IMR-90 (cell line): Measurements from ENCODE around the gene CCDC107. TPM values are rescaled to one million over a fixed set of nuclear protein-coding genes. Genes with fewer than 3 reads are reported as not detected.

ENCODE experiments used
- ATAC-seq: fragments of 200-7000 bp; cut with Tn5 transposase; 2 replicates; pipeline ENCODE4 v1.9.1; 2020; ENCODE audit warnings: low read depth, mild to moderate bottlenecking, moderate library complexity
- BruUV-seq: library from RNA; stranded (reverse); fragments of 400-500 nt; replicated peaks from 2 replicates; lab custom pipeline; 2021; lab: Mats Ljungman, UMichigan
- CTCF ChIA-PET: fragments of 300-600 bp; formaldehyde crosslinking; extraction: SDS; loops from one replicate; lab custom pipeline; 2021; ENCODE audit warnings: antibody characterized with exemption; lab: Yijun Ruan, JAX
- POLR2A ChIA-PET: fragments of 300-600 bp; sonication (Branson Sonifier 250); formaldehyde crosslinking; loops from one replicate; lab custom pipeline; 2022; ENCODE audit warnings: antibody characterized with exemption; ENCODE audit not compliant: unreplicated experiment; lab: Charles Lee
- DNase-seq: peaks from one replicate; pipeline ENCODE4 v3.0.0; 2013
- H2AFZ ChIP-seq: replicated peaks from 2 replicates; pipeline ENCODE3; 2013; ENCODE audit warnings: low read length, mild to moderate bottlenecking; ENCODE audit not compliant: poor library complexity
- H2AK5ac ChIP-seq: 2 replicates; pipeline ENCODE4 v1.6.1; 2013; ENCODE audit warnings: low read depth, low read length, inconsistent platforms
- H2AK9ac ChIP-seq: replicated peaks from 2 replicates; pipeline ENCODE3; 2013; ENCODE audit warnings: mild to moderate bottlenecking, low read depth, low read length, moderate library complexity; ENCODE audit not compliant: poor library complexity
- H2BK120ac ChIP-seq: 2 replicates; pipeline ENCODE4 v1.6.1; 2013; ENCODE audit warnings: low read depth, low read length, inconsistent platforms
- H2BK15ac ChIP-seq: 3 replicates; pipeline ENCODE4 v1.6.1; 2013; ENCODE audit warnings: low read depth, low read length, inconsistent platforms
- H2BK20ac ChIP-seq: 2 replicates; pipeline ENCODE4 v1.6.1; 2013; ENCODE audit warnings: low read depth, mild to moderate bottlenecking, inconsistent platforms, low read length, moderate library complexity
- H2BK5ac ChIP-seq: 2 replicates; pipeline ENCODE4 v1.6.1; 2013; ENCODE audit warnings: mild to moderate bottlenecking, low read depth, low read length, inconsistent platforms; ENCODE audit not compliant: poor library complexity, severe bottlenecking
- H3K14ac ChIP-seq: replicated peaks from 2 replicates; pipeline ENCODE4 v1.6.1; 2013; ENCODE audit warnings: low read depth, low read length, inconsistent platforms
- H3K18ac ChIP-seq: 2 replicates; pipeline ENCODE4 v1.6.1; 2013; ENCODE audit warnings: low read depth, low read length, control low read depth
- H3K23ac ChIP-seq: 2 replicates; pipeline ENCODE4 v1.6.1; 2013; ENCODE audit warnings: low read depth, low read length, inconsistent platforms
- H3K27ac ChIP-seq: 2 replicates; pipeline ENCODE4 v1.5.1; 2013; ENCODE audit warnings: mild to moderate bottlenecking, control low read depth, low read length; ENCODE audit not compliant: insufficient read depth
- H3K27me3 ChIP-seq: 2 replicates; pipeline ENCODE4 v1.6.1; 2013; ENCODE audit warnings: low read length; ENCODE audit not compliant: control insufficient read depth, insufficient read depth
- H3K36me3 ChIP-seq: 2 replicates; pipeline ENCODE4 v1.6.1; 2013; ENCODE audit warnings: low read length, mixed read lengths; ENCODE audit not compliant: control insufficient read depth, insufficient read depth
- H3K4ac ChIP-seq: 2 replicates; pipeline ENCODE4 v1.6.1; 2013; ENCODE audit warnings: low read depth, low read length, inconsistent platforms
- H3K4me1 ChIP-seq: 2 replicates; pipeline ENCODE4 v1.6.1; 2013; ENCODE audit warnings: low read length, mixed read lengths; ENCODE audit not compliant: control insufficient read depth, insufficient read depth
- H3K4me2 ChIP-seq: 2 replicates; pipeline ENCODE4 v1.6.1; 2013; ENCODE audit warnings: low read depth, mild to moderate bottlenecking, control low read depth, low read length, moderate library complexity
- H3K4me3 ChIP-seq: 2 replicates; pipeline ENCODE4 v1.5.1; 2013; ENCODE audit warnings: low read depth, mild to moderate bottlenecking, control low read depth, low read length, moderate library complexity; ENCODE audit not compliant: insufficient read depth
- H3K56ac ChIP-seq: 2 replicates; pipeline ENCODE4 v1.6.1; 2013; ENCODE audit warnings: low read length, inconsistent platforms; ENCODE audit not compliant: insufficient read depth; ENCODE audit errors: extremely low read depth
- H3K79me1 ChIP-seq, 2 experiments: 2 replicates each; pipeline ENCODE4 v1.6.1; 2013; ENCODE audit warnings: low read length in 2 of 2, inconsistent platforms in 1 of 2, low read depth in 1 of 2
- H3K9ac ChIP-seq: 2 replicates; pipeline ENCODE4 v1.6.1; 2013; ENCODE audit warnings: low read depth, low read length, control low read depth
- H3K9me1 ChIP-seq: 2 replicates; pipeline ENCODE4 v1.6.1; 2013; ENCODE audit warnings: low read length, inconsistent platforms; ENCODE audit not compliant: insufficient read depth
- H3K9me3 ChIP-seq: 2 replicates; pipeline ENCODE4 v1.6.1; 2013; ENCODE audit warnings: low read length; ENCODE audit not compliant: control insufficient read depth, insufficient read depth
- H4K20me1 ChIP-seq: 2 replicates; pipeline ENCODE4 v1.6.1; 2013; ENCODE audit warnings: low read length, inconsistent platforms; ENCODE audit not compliant: insufficient read depth
- H4K5ac ChIP-seq: 2 replicates; pipeline ENCODE4 v1.6.1; 2013; ENCODE audit warnings: mild to moderate bottlenecking, low read depth, low read length, control low read depth
- H4K8ac ChIP-seq, 2 experiments: 2 replicates each; pipeline ENCODE4 v1.6.1; 2013; ENCODE audit warnings: low read depth in 2 of 2, low read length in 2 of 2, control low read depth in 1 of 2, inconsistent platforms in 1 of 2
- H4K91ac ChIP-seq: 2 replicates; pipeline ENCODE4 v1.6.1; 2013; ENCODE audit warnings: low read depth, low read length, inconsistent platforms; ENCODE audit not compliant: insufficient read depth
- BHLHE40 ChIP-seq: fragments of 150-350 bp; IDR thresholded peaks from 2 replicates; pipeline ENCODE4 v1.6.1; 2016; ENCODE audit warnings: mild to moderate bottlenecking, low read depth, low read length
- CEBPB ChIP-seq: IDR thresholded peaks from 2 replicates; pipeline ENCODE4 v1.6.1; 2012; ENCODE audit warnings: low read depth, low read length, improper control_type of control experiment
- CHD1 ChIP-seq: IDR thresholded peaks from 2 replicates; pipeline ENCODE4 v1.6.1; 2012; ENCODE audit warnings: low read depth, low read length, improper control_type of control experiment
- CTCF ChIP-seq: conservative IDR thresholded peaks from 2 replicates; pipeline ENCODE4 v1.5.1; 2012; ENCODE audit warnings: mild to moderate bottlenecking, low read depth, low read length, improper control_type of control experiment
- FOS ChIP-seq: fragments of 150-350 bp; IDR thresholded peaks from 2 replicates; pipeline ENCODE4 v1.6.1; 2016; ENCODE audit warnings: low read depth, low read length
- MAFK ChIP-seq: IDR thresholded peaks from 2 replicates; pipeline ENCODE4 v1.6.1; 2012; ENCODE audit warnings: low read depth, low read length, improper control_type of control experiment
- MAZ ChIP-seq: IDR thresholded peaks from 2 replicates; pipeline ENCODE4 v1.6.1; 2012; ENCODE audit warnings: low read depth, mild to moderate bottlenecking, low read length, improper control_type of control experiment, moderate library complexity, borderline replicate concordance
- MXI1 ChIP-seq: IDR thresholded peaks from 2 replicates; pipeline ENCODE4 v1.6.1; 2012; ENCODE audit warnings: low read depth, mild to moderate bottlenecking, low read length, moderate library complexity, borderline replicate concordance
- NFE2L2 ChIP-seq: fragments of 150-350 bp; IDR thresholded peaks from 2 replicates; pipeline ENCODE4 v1.6.1; 2016; ENCODE audit warnings: low read depth, mild to moderate bottlenecking, low read length
- POLR2A ChIP-seq: IDR thresholded peaks from 2 replicates; pipeline ENCODE4 v1.6.1; 2012; ENCODE audit warnings: mild to moderate bottlenecking, low read depth, low read length
- RAD21 ChIP-seq: IDR thresholded peaks from 2 replicates; pipeline ENCODE4 v1.6.1; 2012; ENCODE audit warnings: low read length, improper control_type of control experiment
- RCOR1 ChIP-seq: IDR thresholded peaks from 2 replicates; pipeline ENCODE4 v1.6.1; 2012; ENCODE audit warnings: mild to moderate bottlenecking, low read length, improper control_type of control experiment; ENCODE audit not compliant: insufficient replicate concordance
- RFX5 ChIP-seq: IDR thresholded peaks from 2 replicates; pipeline ENCODE4 v1.8.0; 2012; ENCODE audit warnings: low read depth, mild to moderate bottlenecking, low read length, moderate library complexity
- SMC3 ChIP-seq: fragments of 150-350 bp; IDR thresholded peaks from 2 replicates; pipeline ENCODE4 v1.6.1; 2016; ENCODE audit warnings: low read depth, mild to moderate bottlenecking, antibody characterized with exemption, low read length, moderate library complexity
- USF2 ChIP-seq: fragments of 150-350 bp; IDR thresholded peaks from 2 replicates; pipeline ENCODE4 v1.6.1; 2017; ENCODE audit warnings: mild to moderate bottlenecking, antibody characterized with exemption, low read length, low read depth
- WGBS, 2 experiments: methylation state at CpG; one replicate each; pipeline versions ENCODE4 v1.1.5 to v1.1.7; 2013; ENCODE audit warnings: missing lambda C conversion rate in 2 of 2; ENCODE audit not compliant: insufficient read length in 1 of 2; ENCODE audit errors: extremely low coverage in 2 of 2; 5-methylcytosine and 5-hydroxymethylcytosine counted together
- dilution Hi-C: fragments of 300-500 bp; cut with HindIII; formaldehyde crosslinking; loops from one replicate; pipeline ENCODE4 v1.14.3; 2018; ENCODE audit warnings: low sequenced_read_pairs; ENCODE audit not compliant: unreplicated experiment
- in situ Hi-C: fragments of 300-500 bp; cut with MboI; formaldehyde crosslinking; loops from 3 replicates; pipeline ENCODE4 v1.14.3; 2019; ENCODE audit warnings: low sequenced_read_pairs, inconsistent platforms, mixed read lengths
- intact Hi-C: fragments of 100-400 bp; cut with micrococcal nuclease; formaldehyde crosslinking; loops from 2 replicates; pipeline ENCODE4 v1.10.0; 2022
- polyA plus RNA-seq, 3 experiments: library from polyadenylated mRNA; depleted of rRNA; stranded (reverse); fragments of >200 nt; gene quantifications; 2 replicates each; pipeline ENCODE4 v1.2.3, GENCODE V29; 2012; ENCODE audit warnings: low replicate concordance in 1 of 3
- total RNA-seq: library from RNA; depleted of rRNA; stranded (reverse); fragments of >200 nt; gene quantifications from 2 replicates; pipeline ENCODE4 v1.2.3, GENCODE V29; 2012
- TF ChIP-seq, protein P1 (sequence below): fragments of 150-350 bp; IDR thresholded peaks from 2 replicates; pipeline ENCODE4 v1.6.1; 2016; ENCODE audit warnings: low read depth, mild to moderate bottlenecking, low read length, moderate library complexity, borderline replicate concordance

The CCDC107 gene
- total and polyA plus RNA-seq, 2 of the 4 experiments (the other 2 are of a cell fraction): 6.8 to 21.1 TPM

DNA sequence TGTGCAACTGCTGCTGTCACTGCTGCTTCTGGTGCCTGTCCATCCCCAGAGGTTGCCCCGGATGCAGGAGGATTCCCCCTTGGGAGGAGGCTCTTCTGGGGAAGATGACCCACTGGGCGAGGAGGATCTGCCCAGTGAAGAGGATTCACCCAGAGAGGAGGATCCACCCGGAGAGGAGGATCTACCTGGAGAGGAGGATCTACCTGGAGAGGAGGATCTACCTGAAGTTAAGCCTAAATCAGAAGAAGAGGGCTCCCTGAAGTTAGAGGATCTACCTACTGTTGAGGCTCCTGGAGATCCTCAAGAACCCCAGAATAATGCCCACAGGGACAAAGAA is 15.9 kb downstream of the CCDC107 start:
- peak overlapping the region; percentile 24 for H3K4ac ChIP-seq
- H4K20me1 ChIP-seq: no peaks in the 10 kb centered on the region
- POLR2A ChIA-PET: no interaction called here
- no peaks in the 10 kb centered on the region for H3K9me3 ChIP-seq
- H2AK9ac ChIP-seq: peak overlapping the region; percentile 85
- TF ChIP-seq FOS (no peak), RCOR1 (no peak), USF2 (no peak), POLR2A (no peak), CEBPB (no peak), MAZ (no peak), MXI1 (no peak), SMC3 (no peak), BHLHE40 (no peak), RFX5 (no peak), CTCF (no peak), MAFK (no peak), RAD21 (no peak), NFE2L2 (no peak), CHD1 (no peak)
- TF ChIP-seq, protein P1, sequence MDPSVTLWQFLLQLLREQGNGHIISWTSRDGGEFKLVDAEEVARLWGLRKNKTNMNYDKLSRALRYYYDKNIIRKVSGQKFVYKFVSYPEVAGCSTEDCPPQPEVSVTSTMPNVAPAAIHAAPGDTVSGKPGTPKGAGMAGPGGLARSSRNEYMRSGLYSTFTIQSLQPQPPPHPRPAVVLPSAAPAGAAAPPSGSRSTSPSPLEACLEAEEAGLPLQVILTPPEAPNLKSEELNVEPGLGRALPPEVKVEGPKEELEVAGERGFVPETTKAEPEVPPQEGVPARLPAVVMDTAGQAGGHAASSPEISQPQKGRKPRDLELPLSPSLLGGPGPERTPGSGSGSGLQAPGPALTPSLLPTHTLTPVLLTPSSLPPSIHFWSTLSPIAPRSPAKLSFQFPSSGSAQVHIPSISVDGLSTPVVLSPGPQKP: no peak
- H3K27me3 ChIP-seq: no peaks in the 10 kb centered on the region
- no peak overlapping the region for H2BK120ac ChIP-seq
- H3K27ac ChIP-seq: no peak overlapping the region
- no peaks in the 10 kb centered on the region for H3K36me3 ChIP-seq
- intact Hi-C loops: no loop called here
- H3K79me1 ChIP-seq: no peaks in the 10 kb centered on the region; a peak in 2 of 4 replicates
- DNase-seq (no peak), ATAC-seq (no peak)
- H3K23ac ChIP-seq: no peak overlapping the region
- CTCF ChIA-PET: interaction anchor here (1.1 kb wide), 1 partner anchor 16 kb away, joined by 3 read pairs; the partner anchor contains the start of gene CCDC107
- peak overlapping the region; percentile 6; the same call in 1 of the 2 replicates for H3K9ac ChIP-seq
- no peak overlapping the region for H2BK5ac ChIP-seq
- peak overlapping the region; percentile 70; the same call in 1 of the 2 replicates for H4K91ac ChIP-seq
- peak overlapping the region; percentile 58; the same call in 1 of the 2 replicates for H3K14ac ChIP-seq
- peak overlapping the region; percentile 16; the same call in 1 of the 2 replicates for H3K4me3 ChIP-seq
- H3K18ac ChIP-seq: peak overlapping the region; percentile 22; the same call in 1 of the 2 replicates
- peak overlapping the region in 1 of 2 experiments; percentile 23; a peak in 1 of 4 replicates for H4K8ac ChIP-seq
- in situ Hi-C loops: no loop called here
- peak overlapping the region; percentile 27; the same call in 1 of the 2 replicates for H3K4me2 ChIP-seq
- H2AK5ac ChIP-seq: peak overlapping the region; percentile 63; the same call in 1 of the 2 replicates
- H2BK20ac ChIP-seq: peak overlapping the region; percentile 47; the same call in 1 of the 2 replicates
- H3K4me1 ChIP-seq: peaks cover 19% of the 10 kb centered on the region
- H3K9me1 ChIP-seq: peaks cover 18% of the 10 kb centered on the region
- dilution Hi-C loops: no loop called here
- BruUV-seq: no TSS peak
- no peak overlapping the region for H3K56ac ChIP-seq
- H2BK15ac ChIP-seq: peak overlapping the region; percentile 54; the same call in 1 of the 3 replicates
- H2AFZ ChIP-seq: peak overlapping the region; percentile 53
- no CpG with 5 or more reads among the region's 3 CpGs for WGBS, 2 experiments
- H4K5ac ChIP-seq: peak overlapping the region; percentile 40; the same call in 1 of the 2 replicates
